Measurements from ENCODE around the gene MINDY1.

Gene MINDY1

GRCh38 chr1:150965605-150966004 lies 41.1 kb downstream of the MINDY1 start:
- no peak for DNase-seq (ENCODE audit: low read depth)

GRCh38 chr1:150964164-150964489 lies 42.6 kb downstream of the MINDY1 start:
- no peak for DNase-seq (ENCODE audit: low read depth)

GRCh38 chr1:150963321-150964163 lies 43.2 kb downstream of the MINDY1 start:
- no peak for DNase-seq (ENCODE audit: low read depth)

GRCh38 chr1:150961756-150962155 lies 44.9 kb downstream of the MINDY1 start:
- no peak for DNase-seq (ENCODE audit: low read depth)

- DNase-seq (ENCODE audit: low read depth), result no peak
Measured at GRCh38 chr1:150960646-150961045, 46.1 kb downstream of the MINDY1 start.

GRCh38 chr1:150957666-150958065 lies 49.0 kb downstream of the MINDY1 start:
- no peak for DNase-seq (ENCODE audit: low read depth)

GRCh38 chr1:150955280-150955679 lies 51.4 kb downstream of the MINDY1 start:
- DNase-seq (ENCODE audit: low read depth), result no peak

- DNase-seq (ENCODE audit: low read depth), result no peak
Measured at GRCh38 chr1:150954708-150955107, 52.0 kb downstream of the MINDY1 start.

Data from HS-27A (cell line).